ENCODE data around the gene CYB561D2. TPM values are rescaled to one million over a fixed set of nuclear protein-coding genes. Genes with fewer than 3 reads are reported as not detected.

The CYB561D2 gene
- total RNA-seq, 1 experiment from 2014 or later: 9.5 TPM

DNA sequence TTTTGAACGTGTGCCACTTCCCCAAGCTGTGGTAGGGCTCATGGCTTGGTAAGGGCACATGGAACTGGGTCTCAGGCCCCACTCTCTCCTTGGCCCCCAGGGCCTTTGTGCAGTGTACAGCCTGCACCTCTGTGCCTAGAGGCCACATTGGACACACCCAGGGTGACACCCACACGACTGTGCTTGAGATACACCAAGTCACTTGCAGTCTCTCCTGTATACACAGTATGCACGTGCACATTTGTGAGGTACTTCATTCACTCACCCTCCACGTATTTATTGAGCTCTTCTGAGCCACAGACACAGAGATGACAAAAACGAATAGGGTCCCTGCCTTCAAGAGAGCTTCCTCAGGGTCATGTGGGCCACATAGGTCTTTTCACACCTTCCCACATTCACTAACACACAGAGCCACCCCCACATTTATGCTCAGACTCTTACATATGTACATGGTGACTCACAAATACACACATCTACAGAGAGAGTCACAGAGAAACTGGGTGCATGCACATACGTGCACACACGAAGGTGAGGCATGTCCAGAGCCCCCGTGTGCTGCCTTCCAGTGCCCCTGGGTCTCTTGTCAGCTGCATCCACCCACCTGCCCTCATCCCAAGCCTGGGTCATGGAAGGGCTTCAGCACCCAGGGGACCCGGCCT is 18.5 kb downstream of the CYB561D2 start:
- Histone ChIP-seq H3K9me2 (ENCODE audit: insufficient read depth) (no peaks in the 10 kb centered on the region), H3K4me1 (ENCODE audit: control insufficient read depth in 1 of 2, insufficient read depth in 2 of 2, low read length in 2 of 2) (peaks cover 8 to 22% of the 10 kb centered on the region in 2 experiments; a peak in 2 of 4 replicates), H3K36me3 (ENCODE audit: control insufficient read depth in 1 of 2, insufficient read depth in 2 of 2, low read length in 2 of 2) (no peaks in the 10 kb centered on the region), H3K9ac (ENCODE audit: low read length) (no peak overlapping the region), H3K27me3 (ENCODE audit: insufficient read depth, low read length) (no peaks in the 10 kb centered on the region), H3K9me3 (ENCODE audit: control insufficient read depth in 1 of 2, insufficient read depth in 1 of 2, low read depth in 1 of 2, low read length in 2 of 2) (no peaks in the 10 kb centered on the region), H3K4me3 (replicated peaks in 1 of 2; ENCODE audit: low read depth in 1 of 2, low read length in 2 of 2) (no peak overlapping the region), H4K20me1 (ENCODE audit: insufficient read depth) (no peaks in the 10 kb centered on the region), H2AFZ (ENCODE audit: low read depth, low read length, poor library complexity, severe bottlenecking) (no peak overlapping the region), H3K79me2 (ENCODE audit: insufficient read depth, low read length) (no peaks in the 10 kb centered on the region), H3K27ac (ENCODE audit: low read depth, low read length) (no peak overlapping the region), H3K4me2 (ENCODE audit: low read length) (no peak overlapping the region)
- POLR2A ChIA-PET: no interaction called here
- CTCF ChIA-PET: no interaction called here
- BruUV-seq (replicated peaks): no TSS peak
- intact Hi-C loops (cut with micrococcal nuclease): no loop called here
- RAD21 ChIA-PET (ENCODE audit: low non-redundant PET in 1 of 2, low total read pairs in 2 of 2, uncharacterized antibody in 2 of 2, unreplicated experiment in 2 of 2): no interaction called here
- TF ChIP-seq TCF7L2 (IDR thresholded peaks at IDR 0.05; ENCODE audit: borderline replicate concordance, extremely low read depth, insufficient read depth, insufficient read length) (no peak), EZH2phosphoT487 (IDR thresholded peaks at IDR 0.05; ENCODE audit: borderline replicate concordance) (no peak), SRF (IDR thresholded peaks at IDR 0.05; ENCODE audit: low read depth) (no peak), POLR2A (IDR thresholded peaks at IDR 0.05; ENCODE audit: borderline replicate concordance, extremely low read depth, insufficient read depth, insufficient read length) (no peak), ZNF274 (IDR thresholded peaks at IDR 0.05; ENCODE audit: low read depth, low read length) (no peak), FOSL1 (IDR thresholded peaks at IDR 0.05; ENCODE audit: low read depth) (no peak), JUND (IDR thresholded peaks at IDR 0.05) (no peak), YY1 (IDR thresholded peaks at IDR 0.05; ENCODE audit: extremely low read depth, insufficient replicate concordance, low read depth, low read length) (no peak), CTCF (IDR thresholded peaks at IDR 0.05 in 2 of 3, conservative IDR thresholded peaks at IDR 0.05 in 1 of 3; ENCODE audit: borderline replicate concordance in 1 of 3, insufficient read depth in 1 of 3, low read depth in 2 of 3, low read length in 2 of 3) (no peak), ELF1 (IDR thresholded peaks at IDR 0.05; ENCODE audit: borderline replicate concordance, low read depth) (no peak), POLR2AphosphoS5 (IDR thresholded peaks at IDR 0.05; ENCODE audit: low read depth, low read length) (no peak), REST (IDR thresholded peaks at IDR 0.05; ENCODE audit: low read depth) (no peak), SP1 (IDR thresholded peaks at IDR 0.05; ENCODE audit: low read depth) (no peak), ZFX (IDR thresholded peaks at IDR 0.05) (no peak), RAD21 (IDR thresholded peaks at IDR 0.05; ENCODE audit: low read depth) (no peak), CBX3 (IDR thresholded peaks at IDR 0.05; ENCODE audit: low read depth) (no peak)
- TF ChIP-seq, protein P1, sequence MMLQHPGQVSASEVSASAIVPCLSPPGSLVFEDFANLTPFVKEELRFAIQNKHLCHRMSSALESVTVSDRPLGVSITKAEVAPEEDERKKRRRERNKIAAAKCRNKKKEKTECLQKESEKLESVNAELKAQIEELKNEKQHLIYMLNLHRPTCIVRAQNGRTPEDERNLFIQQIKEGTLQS (IDR thresholded peaks at IDR 0.05): no peak
- ATAC-seq: no peak
- no peak for DNase-seq (ENCODE audit: low read depth, low spot score)

Data from HCT116 (cell line).